HG03575 (cell line): ENCODE results near the gene SH3PXD2A.

ENCODE experiments used
- ATAC-seq: cut with Tn5 transposase; IDR thresholded peaks from one replicate; pipeline ENCODE4 v1.9.1; 2021; ENCODE audit not compliant: unreplicated experiment, insufficient number of reproducible peaks, low FRiP score; ENCODE audit errors: extremely low read depth

Gene SH3PXD2A, protein sequence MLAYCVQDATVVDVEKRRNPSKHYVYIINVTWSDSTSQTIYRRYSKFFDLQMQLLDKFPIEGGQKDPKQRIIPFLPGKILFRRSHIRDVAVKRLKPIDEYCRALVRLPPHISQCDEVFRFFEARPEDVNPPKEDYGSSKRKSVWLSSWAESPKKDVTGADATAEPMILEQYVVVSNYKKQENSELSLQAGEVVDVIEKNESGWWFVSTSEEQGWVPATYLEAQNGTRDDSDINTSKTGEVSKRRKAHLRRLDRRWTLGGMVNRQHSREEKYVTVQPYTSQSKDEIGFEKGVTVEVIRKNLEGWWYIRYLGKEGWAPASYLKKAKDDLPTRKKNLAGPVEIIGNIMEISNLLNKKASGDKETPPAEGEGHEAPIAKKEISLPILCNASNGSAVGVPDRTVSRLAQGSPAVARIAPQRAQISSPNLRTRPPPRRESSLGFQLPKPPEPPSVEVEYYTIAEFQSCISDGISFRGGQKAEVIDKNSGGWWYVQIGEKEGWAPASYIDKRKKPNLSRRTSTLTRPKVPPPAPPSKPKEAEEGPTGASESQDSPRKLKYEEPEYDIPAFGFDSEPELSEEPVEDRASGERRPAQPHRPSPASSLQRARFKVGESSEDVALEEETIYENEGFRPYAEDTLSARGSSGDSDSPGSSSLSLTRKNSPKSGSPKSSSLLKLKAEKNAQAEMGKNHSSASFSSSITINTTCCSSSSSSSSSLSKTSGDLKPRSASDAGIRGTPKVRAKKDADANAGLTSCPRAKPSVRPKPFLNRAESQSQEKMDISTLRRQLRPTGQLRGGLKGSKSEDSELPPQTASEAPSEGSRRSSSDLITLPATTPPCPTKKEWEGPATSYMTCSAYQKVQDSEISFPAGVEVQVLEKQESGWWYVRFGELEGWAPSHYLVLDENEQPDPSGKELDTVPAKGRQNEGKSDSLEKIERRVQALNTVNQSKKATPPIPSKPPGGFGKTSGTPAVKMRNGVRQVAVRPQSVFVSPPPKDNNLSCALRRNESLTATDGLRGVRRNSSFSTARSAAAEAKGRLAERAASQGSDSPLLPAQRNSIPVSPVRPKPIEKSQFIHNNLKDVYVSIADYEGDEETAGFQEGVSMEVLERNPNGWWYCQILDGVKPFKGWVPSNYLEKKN

DNA sequence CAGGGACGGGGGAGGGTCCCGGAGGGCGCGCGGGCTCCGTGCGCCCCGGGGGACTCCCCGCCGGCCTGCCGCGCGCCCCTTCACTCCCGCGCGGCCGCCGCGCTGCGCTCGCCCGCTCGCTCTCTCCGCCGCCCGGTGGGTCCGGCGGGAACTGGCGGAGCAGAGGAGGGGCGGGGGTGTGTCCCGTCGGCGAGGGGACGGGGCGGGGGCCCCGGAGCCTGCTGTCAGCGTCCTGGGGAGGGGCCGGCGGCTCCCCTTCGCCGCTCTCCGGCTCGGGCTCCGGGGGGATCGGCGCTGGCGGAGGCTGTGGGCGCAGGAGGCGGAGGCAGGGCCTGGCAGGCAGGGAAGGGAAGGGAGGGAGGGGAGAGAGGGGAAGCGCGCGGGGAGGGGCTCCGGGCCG, at the start of gene SH3PXD2A:
TSS of gene SH3PXD2A (minus strand) at position 153 of the 400 bp plus-strand sequence. CDS start 310 bp downstream, outside the sequence.
- ATAC-seq = no peak

- ATAC-seq = no peak
Measured at GRCh38 chr10:103901299-103901698, 45.9 kb upstream of the SH3PXD2A start.

- ATAC-seq = no peak
Measured at GRCh38 chr10:103899312-103899711, 43.9 kb upstream of the SH3PXD2A start.

GRCh38 chr10:103897241-103897774, 41.9 kb upstream of the SH3PXD2A start:
- no peak for ATAC-seq

DNA sequence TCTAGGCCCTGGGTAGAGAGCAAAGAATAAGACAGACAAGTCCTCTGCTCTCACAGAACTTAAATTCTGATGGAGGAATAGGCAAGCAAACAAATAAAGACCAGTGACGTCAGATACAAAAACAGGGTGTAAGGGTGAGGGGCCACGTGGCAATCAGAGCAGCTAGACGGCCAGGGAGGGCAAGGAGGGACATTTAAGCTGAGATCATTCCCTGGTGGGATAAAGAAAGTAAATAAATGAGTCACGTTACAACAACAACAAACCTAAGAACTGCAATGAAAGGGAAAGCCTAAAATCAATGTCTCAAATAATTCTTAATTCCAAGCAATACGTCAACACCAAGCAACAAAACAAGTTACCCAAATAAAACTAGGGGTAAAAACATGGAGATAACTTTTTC, 40.8 kb upstream of the SH3PXD2A start:
- ATAC-seq = no peak

- no peak for ATAC-seq
Measured at GRCh38 chr10:103895411-103896186, 40.2 kb upstream of the SH3PXD2A start.

GRCh38 chr10:103894441-103894864, 39.1 kb upstream of the SH3PXD2A start:
- ATAC-seq = no peak

- ATAC-seq = no peak
Measured at GRCh38 chr10:103893817-103894216, 38.4 kb upstream of the SH3PXD2A start.

DNA sequence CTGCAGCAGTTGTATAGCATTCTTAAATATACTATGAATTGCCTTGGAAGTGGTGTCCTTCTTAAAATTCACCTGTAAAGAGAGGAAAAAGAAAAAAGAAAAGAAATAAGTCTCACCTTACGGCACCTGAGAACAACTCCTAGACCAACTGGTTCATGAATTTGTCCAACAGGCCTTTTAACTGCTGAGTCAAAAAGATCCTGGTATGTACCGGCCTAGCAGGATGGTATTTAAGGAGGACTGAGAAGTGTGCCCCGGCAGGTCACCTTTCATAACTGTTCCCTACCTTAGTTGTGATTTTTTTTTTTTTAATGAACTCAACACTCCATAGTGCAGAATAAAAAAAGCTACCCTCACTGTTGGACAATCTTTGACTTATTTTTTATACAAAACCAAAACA, 36.8 kb upstream of the SH3PXD2A start:
- no peak for ATAC-seq

GRCh38 chr10:103890688-103891087, 35.3 kb upstream of the SH3PXD2A start:
- no peak for ATAC-seq

DNA sequence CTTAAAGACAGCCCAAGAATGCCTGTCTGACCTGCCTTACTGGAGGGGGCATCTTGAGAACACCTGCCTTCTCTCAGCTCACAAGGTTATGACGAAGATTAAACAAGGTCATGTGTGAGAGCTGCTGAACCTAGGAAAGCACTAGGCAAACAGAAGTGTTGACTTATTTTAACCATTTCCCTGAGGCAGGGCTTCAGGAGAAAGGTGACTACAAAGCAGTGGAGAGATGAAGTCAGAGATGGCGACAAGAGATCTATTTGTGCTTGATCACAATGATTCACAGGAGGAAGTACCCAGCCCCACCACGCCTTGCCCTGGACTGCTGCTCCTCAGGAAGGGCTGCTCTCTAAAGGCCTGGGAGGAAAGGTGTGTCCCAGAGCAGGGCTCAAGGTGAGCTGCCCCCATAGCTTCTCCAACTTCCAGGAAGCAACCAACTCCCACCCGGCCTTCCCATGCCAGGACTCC, 34.9 kb upstream of the SH3PXD2A start:
- ATAC-seq = no peak

DNA sequence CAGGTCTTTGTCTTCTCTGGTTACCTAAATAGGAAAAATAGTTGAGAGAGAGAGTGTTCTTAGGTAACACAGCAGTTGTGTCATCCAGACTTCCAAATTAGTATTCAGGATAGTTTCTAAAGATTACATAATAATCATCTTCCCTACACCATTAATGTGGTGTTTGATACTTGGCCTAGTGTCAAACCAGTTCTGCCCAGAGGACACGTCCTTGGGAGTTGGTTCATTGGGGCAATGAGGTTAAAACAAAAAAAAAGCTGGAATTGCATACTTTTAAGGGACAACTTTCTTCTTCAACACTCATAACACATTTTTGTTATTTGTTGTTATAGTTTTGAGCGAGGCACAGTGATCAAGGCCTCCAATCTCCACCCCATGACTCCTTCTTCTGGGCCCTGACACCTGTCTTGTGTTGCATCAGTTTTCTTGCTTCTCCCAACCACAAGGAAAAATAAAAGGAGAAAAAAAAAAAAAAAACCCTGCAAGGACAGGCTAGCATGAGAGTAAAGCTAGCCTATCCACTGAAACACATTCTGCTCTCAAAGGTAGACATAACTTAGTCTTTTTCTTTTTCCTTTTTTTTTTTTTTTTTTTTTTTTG, 33.8 kb upstream of the SH3PXD2A start:
- no peak for ATAC-seq

DNA sequence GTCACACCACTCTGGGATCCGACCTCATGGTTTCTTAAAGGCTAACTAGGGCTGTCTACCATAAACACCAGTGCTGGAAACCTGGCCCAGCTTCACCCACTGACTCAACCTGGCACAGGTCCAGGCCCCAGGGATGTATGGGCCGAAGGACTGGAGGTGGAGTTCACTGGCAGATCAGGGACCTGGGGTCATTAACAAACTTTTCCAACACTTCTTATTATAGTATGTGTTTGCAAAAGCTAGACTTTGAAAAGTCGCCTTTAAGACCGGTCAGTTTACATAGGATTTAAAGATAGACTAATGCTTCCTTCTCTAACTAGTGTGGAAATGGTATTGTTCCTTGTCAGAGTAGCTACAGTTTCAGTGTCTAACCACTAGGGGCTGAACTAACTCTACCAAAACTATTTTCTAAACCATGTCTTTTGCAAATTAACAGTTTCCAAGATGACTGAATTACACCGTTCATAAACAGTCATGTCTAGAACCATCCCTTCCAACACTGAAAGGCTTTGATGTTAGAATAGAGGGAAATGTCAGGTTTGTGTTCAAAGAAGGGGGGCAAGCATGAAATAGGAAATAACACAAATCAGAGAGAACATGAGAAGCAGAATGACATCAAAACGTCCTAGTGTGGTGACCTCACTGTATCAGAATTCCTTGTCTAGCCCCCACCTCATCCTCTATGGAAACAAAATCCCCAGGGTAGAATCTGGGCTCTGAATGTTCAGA, 32.9 kb upstream of the SH3PXD2A start:
- ATAC-seq = no peak

DNA sequence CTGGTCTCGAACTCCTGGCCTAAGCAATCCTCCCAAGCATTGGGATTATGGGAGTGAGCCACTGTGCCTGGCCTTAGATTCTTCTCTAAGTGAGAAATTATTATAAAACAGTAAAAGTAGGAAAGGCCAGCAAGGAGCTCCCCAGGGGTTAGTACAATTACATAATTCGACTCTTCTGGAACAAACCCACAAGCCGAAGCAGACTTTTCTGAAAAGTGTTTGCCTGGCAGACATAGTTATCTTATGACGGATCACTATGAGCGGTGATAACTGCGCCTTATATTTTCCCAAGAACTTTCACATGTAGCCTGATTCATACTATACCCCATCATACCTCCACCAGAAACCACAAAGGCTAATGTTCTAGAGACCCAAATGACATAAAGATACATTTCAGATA, 30.2 kb upstream of the SH3PXD2A start:
- ATAC-seq = no peak

- ATAC-seq = no peak
Measured at GRCh38 chr10:103884681-103885139, 29.3 kb upstream of the SH3PXD2A start.

GRCh38 chr10:103882285-103883007, 27.1 kb upstream of the SH3PXD2A start:
- ATAC-seq = no peak
